Tibial nerve (tissue), 4 donors: ENCODE results near the gene TRMT11. TPM values are rescaled to one million over a fixed set of nuclear protein-coding genes. Genes with fewer than 3 reads are reported as not detected.
"Not testable (repeated sequence)": the region's sequence is repeated elsewhere in the genome, so short reads cannot be mapped to it uniquely, and the experiment has no call there.

Experiments
- DNase-seq, 2 donors: peaks; one replicate each; pipeline ENCODE4 v3.0.0-alpha.2; 2019; ENCODE audit warnings: low spot score in 2 of 2
- H3K27ac ChIP-seq, 4 donors: fragments of 200-600 bp; sonication (generic) in 3 of 4; one replicate each; pipeline ENCODE4 v1.5.1; 2017 to 2019; ENCODE audit warnings: mild to moderate bottlenecking in 1 of 4
- H3K27me3 ChIP-seq, 2 donors: fragments of 200-600 bp; sonication (generic) in 1 of 2; one replicate each; pipeline versions ENCODE4 v1.5.1 to v1.6.0; 2017 to 2019
- H3K36me3 ChIP-seq, 3 donors: fragments of 200-600 bp; sonication (generic); one replicate each; pipeline ENCODE4 v1.5.1; 2018 to 2019
- H3K4me1 ChIP-seq, 4 donors: fragments of 200-600 bp; sonication (generic) in 3 of 4; one replicate each; pipeline ENCODE4 v1.5.1; 2017 to 2019
- H3K4me3 ChIP-seq, 4 donors: fragments of 200-600 bp; sonication (generic) in 3 of 4; one replicate each; pipeline ENCODE4 v1.5.1; 2017 to 2019; ENCODE audit warnings: mild to moderate bottlenecking in 1 of 4, moderate library complexity in 1 of 4
- H3K9me3 ChIP-seq, 4 donors: fragments of 200-600 bp; sonication (generic) in 3 of 4; one replicate each; pipeline ENCODE4 v1.5.1; 2017 to 2019
- EP300 ChIP-seq, 2 donors: sonication (generic); formaldehyde crosslinking; IDR thresholded peaks; one replicate each; pipeline ENCODE4 v1.6.1; 2017; ENCODE audit warnings: antibody characterized with exemption in 2 of 2, mild to moderate bottlenecking in 1 of 2
- POLR2A ChIP-seq, 2 donors: fragments of 450-650 bp; IDR thresholded peaks; one replicate each; pipeline ENCODE4 v1.6.1; 2017; ENCODE audit warnings: antibody characterized with exemption in 2 of 2, mild to moderate bottlenecking in 2 of 2, moderate library complexity in 2 of 2
- WGBS, 2 donors: methylation state at CpG; one replicate each; pipeline ENCODE4 v1.1.5; 2018; 5-methylcytosine and 5-hydroxymethylcytosine counted together
- total RNA-seq, 4 donors: library from RNA; depleted of rRNA; stranded (reverse); fragments of >200 nt; gene quantifications; one replicate each; pipeline ENCODE4 v1.1.0, GENCODE V29; 2016
- TF ChIP-seq, protein P1 (sequence below), 5 experiments: fragments of 200-600 bp in 3 of 5; fragments of 450-650 bp in 2 of 5; sonication (generic) in 3 of 5; IDR thresholded peaks; one replicate each; pipeline ENCODE4 v1.5.1; 2016 to 2019; ENCODE audit warnings: antibody characterized with exemption in 5 of 5, mild to moderate bottlenecking in 3 of 5, moderate library complexity in 2 of 5

TRMT11 gene
- total RNA-seq, 4 donors from 2014 or later: 29.7 to 40.8 (median 33.7) TPM

DNA sequence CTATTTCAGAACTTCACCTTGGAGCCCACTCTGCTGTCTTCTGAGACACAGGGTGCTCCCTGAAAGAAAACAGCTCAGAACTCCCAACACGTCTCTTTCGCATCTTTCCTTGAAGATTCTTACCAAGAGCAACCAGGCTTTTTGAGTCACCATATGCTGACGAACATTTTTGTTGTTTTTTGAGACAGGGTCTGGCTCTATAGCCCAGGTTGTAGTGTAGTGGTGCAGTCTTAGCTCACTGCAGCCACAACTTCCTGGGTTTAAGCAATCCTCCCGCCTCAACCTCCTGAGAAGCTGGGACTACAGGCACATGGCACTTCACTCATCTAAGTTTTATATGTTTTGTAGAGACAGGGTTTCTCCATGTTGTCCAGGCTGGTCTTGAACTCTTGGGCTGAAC lies 68.5 kb downstream of the TRMT11 start:
- Histone ChIP-seq H3K4me1 (peaks cover 0 to 4% (median 0%) of the 10 kb centered on the region in 4 donors), H3K27ac (no peak overlapping the region), H3K36me3 (peaks cover 0 to 20% (median 0%) of the 10 kb centered on the region in 3 donors), H3K9me3 (no peaks in the 10 kb centered on the region), H3K4me3 (no peak overlapping the region), H3K27me3 (no peaks in the 10 kb centered on the region)
- no peak for DNase-seq
- WGBS, 2 donors: 79 to 90% methylated on average over 4 of the region's 4 CpGs
- TF ChIP-seq, protein P1, sequence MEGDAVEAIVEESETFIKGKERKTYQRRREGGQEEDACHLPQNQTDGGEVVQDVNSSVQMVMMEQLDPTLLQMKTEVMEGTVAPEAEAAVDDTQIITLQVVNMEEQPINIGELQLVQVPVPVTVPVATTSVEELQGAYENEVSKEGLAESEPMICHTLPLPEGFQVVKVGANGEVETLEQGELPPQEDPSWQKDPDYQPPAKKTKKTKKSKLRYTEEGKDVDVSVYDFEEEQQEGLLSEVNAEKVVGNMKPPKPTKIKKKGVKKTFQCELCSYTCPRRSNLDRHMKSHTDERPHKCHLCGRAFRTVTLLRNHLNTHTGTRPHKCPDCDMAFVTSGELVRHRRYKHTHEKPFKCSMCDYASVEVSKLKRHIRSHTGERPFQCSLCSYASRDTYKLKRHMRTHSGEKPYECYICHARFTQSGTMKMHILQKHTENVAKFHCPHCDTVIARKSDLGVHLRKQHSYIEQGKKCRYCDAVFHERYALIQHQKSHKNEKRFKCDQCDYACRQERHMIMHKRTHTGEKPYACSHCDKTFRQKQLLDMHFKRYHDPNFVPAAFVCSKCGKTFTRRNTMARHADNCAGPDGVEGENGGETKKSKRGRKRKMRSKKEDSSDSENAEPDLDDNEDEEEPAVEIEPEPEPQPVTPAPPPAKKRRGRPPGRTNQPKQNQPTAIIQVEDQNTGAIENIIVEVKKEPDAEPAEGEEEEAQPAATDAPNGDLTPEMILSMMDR (IDR thresholded peaks at IDR 0.05): no peak
- TF ChIP-seq POLR2A (IDR thresholded peaks at IDR 0.05) (no peak), EP300 (IDR thresholded peaks at IDR 0.05) (no peak)

DNA sequence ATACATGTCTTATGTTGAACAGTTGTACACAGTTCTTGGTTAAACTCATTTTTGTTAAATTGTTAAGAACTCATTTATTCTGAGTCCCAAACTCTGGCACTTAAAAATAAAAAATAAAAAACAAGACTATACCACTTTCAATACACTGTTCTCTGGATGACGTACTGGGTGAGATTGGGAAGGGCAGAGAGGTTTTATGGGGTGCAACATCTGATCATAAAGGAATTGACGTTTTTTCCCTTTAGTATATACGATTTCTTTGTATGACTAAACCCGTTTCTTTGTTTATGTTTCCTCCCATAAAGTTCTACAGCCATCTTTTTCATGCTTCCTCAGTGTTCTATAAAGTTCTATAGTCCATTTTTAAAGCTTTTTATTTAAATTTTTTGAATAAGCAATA lies 69.1 kb downstream of the TRMT11 start:
- 81 to 89% methylated on average over 4 of the region's 4 CpGs for WGBS, 2 donors

DNA sequence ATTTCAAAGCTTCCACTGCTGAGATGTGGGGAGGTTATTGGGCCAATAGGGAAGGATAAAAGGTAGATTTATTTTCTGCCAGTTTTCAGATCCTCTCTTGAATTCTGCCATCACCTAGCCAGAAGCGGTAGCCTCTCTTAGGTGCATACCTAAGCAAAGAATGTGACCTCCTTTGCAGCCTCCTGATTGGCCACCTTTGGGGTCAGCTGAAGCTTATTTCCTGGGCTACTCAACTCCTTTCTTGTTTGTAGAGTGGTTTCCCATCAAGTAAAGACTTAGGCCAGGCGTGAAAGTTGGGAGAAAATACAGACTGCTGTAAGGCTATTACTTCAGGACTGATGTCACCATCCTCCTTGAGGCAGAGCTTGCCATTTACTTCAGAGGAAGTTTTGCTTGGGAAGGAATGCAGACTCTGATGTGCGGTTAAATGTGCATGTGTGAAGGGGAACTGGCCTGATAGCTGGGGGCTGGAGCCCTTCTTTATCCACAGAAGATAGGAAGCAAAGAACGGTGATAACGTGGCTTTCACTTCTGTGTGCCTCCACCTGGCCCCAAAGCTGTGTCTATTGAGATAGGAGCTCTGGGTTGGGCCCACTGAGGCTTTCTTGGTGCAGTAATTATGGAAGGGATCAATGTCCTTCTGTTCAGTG lies 70.1 kb downstream of the TRMT11 start:
- Histone ChIP-seq H3K27ac (no peak overlapping the region), H3K27me3 (no peaks in the 10 kb centered on the region), H3K36me3 (peaks cover 0 to 26% (median 0%) of the 10 kb centered on the region in 3 donors), H3K4me3 (no peak overlapping the region), H3K9me3 (no peaks in the 10 kb centered on the region), H3K4me1 (peaks cover 0 to 4% (median 0%) of the 10 kb centered on the region in 4 donors)
- no peak for TF ChIP-seq POLR2A (IDR thresholded peaks at IDR 0.05)
- no peak for TF ChIP-seq EP300 (IDR thresholded peaks at IDR 0.05)
- TF ChIP-seq, protein P1 (IDR thresholded peaks at IDR 0.05): no peak
- 86 to 92% methylated on average over 5 of the region's 5 CpGs for WGBS, 2 donors
- DNase-seq: no peak

More for the DNA sequence above, 69.1 kb downstream of the TRMT11 start:
- no peak for DNase-seq
- H3K9me3 ChIP-seq: no peaks in the 10 kb centered on the region
- H3K4me1 ChIP-seq: peaks cover 0 to 4% (median 0%) of the 10 kb centered on the region in 4 donors
- H3K27me3 ChIP-seq: no peaks in the 10 kb centered on the region
- no peak for TF ChIP-seq POLR2A (IDR thresholded peaks at IDR 0.05)
- no peak for TF ChIP-seq EP300 (IDR thresholded peaks at IDR 0.05)
- TF ChIP-seq, protein P1 (IDR thresholded peaks at IDR 0.05): no peak
- H3K4me3 ChIP-seq: no peak overlapping the region
- H3K27ac ChIP-seq: no peak overlapping the region
- H3K36me3 ChIP-seq: peaks cover 0 to 26% (median 0%) of the 10 kb centered on the region in 3 donors

DNA sequence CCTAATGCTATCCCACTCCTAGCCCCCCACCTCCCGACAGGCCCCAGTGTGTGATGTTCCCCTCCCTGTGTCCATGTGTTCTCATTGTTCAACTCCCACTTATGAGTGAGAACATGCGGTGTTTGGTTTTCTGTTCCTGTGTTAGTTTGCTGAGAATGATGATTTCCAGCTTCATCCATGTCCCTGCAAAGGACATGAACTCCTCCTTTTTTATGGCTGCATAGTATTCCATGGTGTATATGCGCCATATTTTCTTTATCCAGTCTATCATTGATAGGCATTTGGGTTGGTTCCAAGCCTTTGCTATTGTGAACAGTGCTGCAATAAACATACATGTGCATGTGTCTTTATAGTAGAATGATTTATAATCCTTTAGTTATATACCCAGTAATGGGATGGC lies 71.7 kb downstream of the TRMT11 start:
- not testable (repeated sequence) for H3K9me3 ChIP-seq, DNase-seq, H3K27ac ChIP-seq, H3K4me3 ChIP-seq, H3K27me3 ChIP-seq, H3K4me1 ChIP-seq
- WGBS, 2 donors: 96 to 97% methylated on average over 3 of the region's 3 CpGs
- peaks cover 0 to 30% (median 0%) of the 10 kb centered on the region in 3 donors for H3K36me3 ChIP-seq

DNA sequence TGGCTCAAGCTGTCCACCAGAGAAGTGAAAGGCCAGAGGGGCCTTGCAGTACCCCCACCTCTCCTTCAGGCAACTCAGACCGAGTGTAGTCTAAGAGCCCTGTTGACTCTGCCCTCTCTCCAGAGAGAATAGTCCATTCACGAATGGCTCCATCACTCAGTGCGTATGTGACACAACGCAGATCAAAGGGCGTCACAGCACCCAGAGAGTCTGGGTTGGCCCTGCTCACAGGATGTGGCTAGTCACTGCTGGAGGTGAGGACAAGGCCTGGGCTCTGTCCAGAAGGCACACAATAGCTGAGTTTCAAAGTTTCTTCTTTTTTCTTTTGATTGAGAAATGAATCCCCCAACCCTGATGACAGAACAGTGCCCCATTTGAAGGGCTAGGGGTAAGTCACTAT lies 74.1 kb downstream of the TRMT11 start:
- peaks cover 0 to 3% (median 0%) of the 10 kb centered on the region in 4 donors for H3K4me1 ChIP-seq
- no peak overlapping the region for H3K27ac ChIP-seq
- 79 to 81% methylated on average over 5 of the region's 5 CpGs for WGBS, 2 donors
- H3K4me3 ChIP-seq: no peak overlapping the region
- TF ChIP-seq, protein P1 (IDR thresholded peaks at IDR 0.05): no peak
- TF ChIP-seq EP300 (IDR thresholded peaks at IDR 0.05): no peak
- no peak for TF ChIP-seq POLR2A (IDR thresholded peaks at IDR 0.05)
- no peak for DNase-seq
- H3K36me3 ChIP-seq: peaks cover 0 to 19% (median 0%) of the 10 kb centered on the region in 3 donors
- no peaks in the 10 kb centered on the region for H3K9me3 ChIP-seq
- no peaks in the 10 kb centered on the region for H3K27me3 ChIP-seq
